ENCODE measurements around the gene CFAP97D1.

CFAP97D1 gene

GRCh38 chr17:43780135-43780534 lies at the start of gene CFAP97D1:
CFAP97D1 (plus strand) TSS chr17:43780435; CDS start chr17:43780463, 28 bp downstream.
- DNase-seq (ENCODE audit: low read depth): no peak
- H3K4me3 ChIP-seq (ENCODE audit: low read depth, low read length): peak within 1 kb of the TSS; percentile 86
- no peak for TF ChIP-seq CTCF (IDR thresholded peaks at IDR 0.05; ENCODE audit: control insufficient read depth, extremely low read depth, insufficient read depth)

- H3K4me3 ChIP-seq (ENCODE audit: low read depth, low read length): no peak overlapping the region
- TF ChIP-seq CTCF (IDR thresholded peaks at IDR 0.05; ENCODE audit: control insufficient read depth, extremely low read depth, insufficient read depth): no peak
- no peak for DNase-seq (ENCODE audit: low read depth)
Measured at GRCh38 chr17:43732958-43733357, 47.3 kb upstream of the CFAP97D1 start.

GRCh38 chr17:43733956-43734355 lies 46.3 kb upstream of the CFAP97D1 start:
- no peak overlapping the region for H3K4me3 ChIP-seq (ENCODE audit: low read depth, low read length)
- DNase-seq (ENCODE audit: low read depth): no peak
- no peak for TF ChIP-seq CTCF (IDR thresholded peaks at IDR 0.05; ENCODE audit: control insufficient read depth, extremely low read depth, insufficient read depth)

- no peak for TF ChIP-seq CTCF (IDR thresholded peaks at IDR 0.05; ENCODE audit: control insufficient read depth, extremely low read depth, insufficient read depth)
- DNase-seq (ENCODE audit: low read depth): no peak
- H3K4me3 ChIP-seq (ENCODE audit: low read depth, low read length): no peak overlapping the region
Measured at GRCh38 chr17:43734376-43734775, 45.9 kb upstream of the CFAP97D1 start.

GRCh38 chr17:43736389-43736788 lies 43.8 kb upstream of the CFAP97D1 start:
- no peak overlapping the region for H3K4me3 ChIP-seq (ENCODE audit: low read depth, low read length)
- no peak for TF ChIP-seq CTCF (IDR thresholded peaks at IDR 0.05; ENCODE audit: control insufficient read depth, extremely low read depth, insufficient read depth)
- DNase-seq (ENCODE audit: low read depth): no peak

GRCh38 chr17:43737722-43738121 lies 42.5 kb upstream of the CFAP97D1 start:
- H3K4me3 ChIP-seq (ENCODE audit: low read depth, low read length): no peak overlapping the region

More at GRCh38 chr17:43737722-43738121, 42.5 kb upstream of the CFAP97D1 start:
- no peak for TF ChIP-seq CTCF (IDR thresholded peaks at IDR 0.05; ENCODE audit: control insufficient read depth, extremely low read depth, insufficient read depth)
- DNase-seq (ENCODE audit: low read depth): no peak

Measured in LNCaP clone FGC (cell line).